OCI-LY7 (cell line): ENCODE data around the gene GPR32. TPM values are rescaled to one million over a fixed set of nuclear protein-coding genes. Genes with fewer than 3 reads are reported as not detected.
A peak's percentile ranks its signal among the peaks of the same experiment; 100 is the strongest.
"Not testable (repeated sequence)": the region's sequence is repeated elsewhere in the genome, so short reads cannot be mapped to it uniquely, and the experiment has no call there.

Source experiments
- BruUV-seq: library from RNA; stranded (reverse); fragments of 400-500 nt; replicated peaks from 2 replicates; lab custom pipeline; 2021; lab: Mats Ljungman, UMichigan
- CTCF ChIA-PET: fragments of 300-600 bp; sonication (Branson Sonifier 250); formaldehyde crosslinking; loops from one replicate; lab custom pipeline; 2022; ENCODE audit warnings: antibody characterized with exemption; ENCODE audit not compliant: unreplicated experiment; lab: Charles Lee
- POLR2A ChIA-PET: fragments of 300-600 bp; sonication (Branson Sonifier 250); formaldehyde crosslinking; loops from one replicate; lab custom pipeline; 2022; ENCODE audit warnings: antibody characterized with exemption; lab: Charles Lee
- DNase-seq: peaks from one replicate; pipeline ENCODE4 v3.0.0-alpha.2; 2015; ENCODE audit warnings: low spot score
- H2AFZ ChIP-seq: fragments of 200-600 bp; sonication (generic), shearing (Covaris generic); 2 replicates; pipeline ENCODE4 v1.6.1; 2014; ENCODE audit warnings: mild to moderate bottlenecking, antibody characterized with exemption, low read length, moderate library complexity
- H3K27ac ChIP-seq: fragments of 200-600 bp; sonication (generic); 2 replicates; pipeline ENCODE4 v1.5.1; 2014; ENCODE audit warnings: mixed run types, low read depth, mild to moderate bottlenecking, moderate library complexity, low read length, inconsistent platforms; ENCODE audit not compliant: poor library complexity, severe bottlenecking
- H3K36me3 ChIP-seq: fragments of 200-600 bp; sonication (generic); 2 replicates; pipeline ENCODE4 v1.6.1; 2014; ENCODE audit warnings: mild to moderate bottlenecking, antibody characterized with exemption, low read length, moderate library complexity, mixed read lengths; ENCODE audit not compliant: insufficient read depth
- H3K4me1 ChIP-seq: fragments of 200-600 bp; sonication (generic); 2 replicates; pipeline ENCODE4 v1.5.1; 2014; ENCODE audit warnings: mild to moderate bottlenecking, low read length; ENCODE audit not compliant: insufficient read depth, poor library complexity, severe bottlenecking
- H3K4me2 ChIP-seq: fragments of 200-600 bp; sonication (generic); 2 replicates; pipeline ENCODE4 v1.6.1; 2014; ENCODE audit warnings: mild to moderate bottlenecking, low read length
- H3K4me3 ChIP-seq: fragments of 200-600 bp; sonication (generic); 2 replicates; pipeline ENCODE4 v1.5.1; 2014; ENCODE audit warnings: mild to moderate bottlenecking, low read depth, low read length; ENCODE audit not compliant: poor library complexity, severe bottlenecking
- H3K79me2 ChIP-seq: fragments of 200-600 bp; sonication (generic); 2 replicates; pipeline ENCODE4 v1.6.1; 2016; ENCODE audit warnings: low read depth, mild to moderate bottlenecking, low read length, moderate library complexity, mixed read lengths; ENCODE audit not compliant: insufficient read depth
- H3K9me2 ChIP-seq: fragments of 200-600 bp; sonication (generic); 2 replicates; pipeline ENCODE4 v1.6.1; 2016; ENCODE audit warnings: mild to moderate bottlenecking, low read length, mixed read lengths; ENCODE audit not compliant: insufficient read depth
- H3K9me3 ChIP-seq: fragments of 200-600 bp; sonication (generic); 2 replicates; pipeline ENCODE4 v1.6.1; 2014; ENCODE audit warnings: mild to moderate bottlenecking, mixed run types, low read length, mixed read lengths
- H4K20me1 ChIP-seq: fragments of 200-600 bp; sonication (generic); 2 replicates; pipeline ENCODE4 v1.6.1; 2014; ENCODE audit warnings: mild to moderate bottlenecking, antibody characterized with exemption, low read length, moderate library complexity, mixed read lengths; ENCODE audit not compliant: insufficient read depth
- EZH2phosphoT487 ChIP-seq: fragments of 200-600 bp; sonication (generic); IDR thresholded peaks from 2 replicates; pipeline ENCODE4 v1.6.1; 2018; ENCODE audit warnings: low read depth, borderline replicate concordance, mild to moderate bottlenecking, mixed run types, antibody characterized with exemption, low read length, moderate library complexity, mixed read lengths
- intact Hi-C: fragments of 100-400 bp; cut with micrococcal nuclease; formaldehyde crosslinking; loops from one replicate; pipeline ENCODE4 v1.10.0; 2022; ENCODE audit not compliant: unreplicated experiment
- total RNA-seq, 2 experiments: library from RNA; depleted of rRNA in 1 of 2; stranded (reverse); fragments of >200 nt in 1 of 2; shearing (Covaris generic) in 1 of 2; gene quantifications; 2 replicates each; pipeline ENCODE4 v1.2.3, GENCODE V29; 2014 to 2022
- TF ChIP-seq, protein P1 (sequence below): fragments of 200-600 bp; sonication (generic); conservative IDR thresholded peaks from 2 replicates; pipeline ENCODE4 v1.5.1; 2014; ENCODE audit warnings: mild to moderate bottlenecking, antibody characterized with exemption, low read length, moderate library complexity, mixed read lengths

Gene GPR32
- total RNA-seq, 2 experiments from 2014 or later, result not detected

- intact Hi-C loops, result no loop called here
- TF ChIP-seq, protein P1, sequence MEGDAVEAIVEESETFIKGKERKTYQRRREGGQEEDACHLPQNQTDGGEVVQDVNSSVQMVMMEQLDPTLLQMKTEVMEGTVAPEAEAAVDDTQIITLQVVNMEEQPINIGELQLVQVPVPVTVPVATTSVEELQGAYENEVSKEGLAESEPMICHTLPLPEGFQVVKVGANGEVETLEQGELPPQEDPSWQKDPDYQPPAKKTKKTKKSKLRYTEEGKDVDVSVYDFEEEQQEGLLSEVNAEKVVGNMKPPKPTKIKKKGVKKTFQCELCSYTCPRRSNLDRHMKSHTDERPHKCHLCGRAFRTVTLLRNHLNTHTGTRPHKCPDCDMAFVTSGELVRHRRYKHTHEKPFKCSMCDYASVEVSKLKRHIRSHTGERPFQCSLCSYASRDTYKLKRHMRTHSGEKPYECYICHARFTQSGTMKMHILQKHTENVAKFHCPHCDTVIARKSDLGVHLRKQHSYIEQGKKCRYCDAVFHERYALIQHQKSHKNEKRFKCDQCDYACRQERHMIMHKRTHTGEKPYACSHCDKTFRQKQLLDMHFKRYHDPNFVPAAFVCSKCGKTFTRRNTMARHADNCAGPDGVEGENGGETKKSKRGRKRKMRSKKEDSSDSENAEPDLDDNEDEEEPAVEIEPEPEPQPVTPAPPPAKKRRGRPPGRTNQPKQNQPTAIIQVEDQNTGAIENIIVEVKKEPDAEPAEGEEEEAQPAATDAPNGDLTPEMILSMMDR, result no peak
- no peak for TF ChIP-seq EZH2phosphoT487
- CTCF ChIA-PET, result no interaction called here
These were observed 20.8 kb upstream of the GPR32 start for GRCh38 chr19:50749490-50749889.

DNA sequence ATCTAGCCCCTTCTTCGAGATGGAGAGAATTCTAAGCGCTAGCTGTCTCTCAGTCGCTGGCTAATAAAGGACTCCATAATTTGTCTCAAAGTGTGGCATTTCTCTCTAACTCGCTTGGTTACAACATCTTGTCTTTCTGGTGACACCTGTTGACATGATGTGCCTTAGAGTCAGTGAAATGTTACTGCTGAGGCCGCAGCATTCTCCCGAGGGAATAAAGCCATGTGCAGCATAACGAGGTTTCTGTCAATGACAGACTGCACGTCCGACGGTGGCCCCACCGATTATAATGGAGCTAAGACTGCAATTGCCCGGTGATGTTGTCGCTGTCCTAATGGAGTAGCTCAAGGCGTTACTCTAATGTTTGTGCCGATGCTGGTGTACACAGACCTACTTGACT lies 20.3 kb upstream of the GPR32 start:
- H3K4me2 ChIP-seq, result no peak overlapping the region
- H3K9me3 ChIP-seq, result no peaks in the 10 kb centered on the region
- no peaks in the 10 kb centered on the region for H3K36me3 ChIP-seq
- no peaks in the 10 kb centered on the region for H4K20me1 ChIP-seq
- H3K27ac ChIP-seq, result no peak overlapping the region
- H3K9me2 ChIP-seq, result no peaks in the 10 kb centered on the region
- H3K79me2 ChIP-seq, result no peaks in the 10 kb centered on the region
- H3K4me1 ChIP-seq, result no peaks in the 10 kb centered on the region
- CTCF ChIA-PET, result no interaction called here
- POLR2A ChIA-PET, result interaction anchor here (1.4 kb wide), 1 partner anchor 10 kb away, joined by 3 read pairs; no protein-coding TSS in a partner anchor
- H3K4me3 ChIP-seq, result no peak overlapping the region
- TF ChIP-seq, protein P1, result no peak
- TF ChIP-seq EZH2phosphoT487, result no peak
- no TSS peak for BruUV-seq
- peak; percentile 34 for DNase-seq
- H2AFZ ChIP-seq, result no peak overlapping the region
- intact Hi-C loops, result no loop called here

More at GRCh38 chr19:50749490-50749889, 20.8 kb upstream of the GPR32 start:
- H3K4me1 ChIP-seq, result no peaks in the 10 kb centered on the region
- H3K4me3 ChIP-seq, result no peak overlapping the region
- H3K9me3 ChIP-seq, result no peaks in the 10 kb centered on the region
- H4K20me1 ChIP-seq, result no peaks in the 10 kb centered on the region
- H3K36me3 ChIP-seq, result no peaks in the 10 kb centered on the region
- no peak overlapping the region for H2AFZ ChIP-seq
- no peak overlapping the region for H3K27ac ChIP-seq
- BruUV-seq, result no TSS peak
- H3K79me2 ChIP-seq, result no peaks in the 10 kb centered on the region
- H3K4me2 ChIP-seq, result no peak overlapping the region
- no peak for DNase-seq
- POLR2A ChIA-PET, result no interaction called here
- H3K9me2 ChIP-seq, result no peaks in the 10 kb centered on the region

DNA sequence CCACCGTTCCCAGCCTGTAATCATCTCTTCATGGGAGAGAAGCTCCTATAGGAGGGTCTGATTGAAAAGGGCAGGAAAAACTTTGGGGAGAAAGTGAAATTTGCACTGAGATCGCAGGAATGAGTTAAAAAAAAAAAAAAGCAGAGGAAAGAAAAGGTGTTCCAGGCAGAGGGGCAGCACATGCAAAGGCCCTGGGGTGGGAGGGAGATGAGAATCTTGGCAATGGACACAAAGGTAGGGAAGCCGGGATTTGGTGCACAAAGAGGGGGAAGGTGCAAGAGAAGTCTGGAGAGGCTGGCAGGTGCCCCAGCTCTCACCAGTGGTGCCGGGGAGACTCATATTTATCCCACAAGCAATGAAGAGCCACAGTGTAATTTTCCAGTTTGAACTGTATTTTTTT lies 16.4 kb upstream of the GPR32 start:
- ChIA-PET CTCF (no interaction called here), POLR2A (no interaction called here)
- Histone ChIP-seq H3K27ac (no peak overlapping the region), H3K9me3 (no peaks in the 10 kb centered on the region), H3K79me2 (no peaks in the 10 kb centered on the region), H3K9me2 (no peaks in the 10 kb centered on the region), H3K4me3 (no peak overlapping the region), H3K36me3 (no peaks in the 10 kb centered on the region), H4K20me1 (no peaks in the 10 kb centered on the region), H3K4me2 (no peak overlapping the region), H2AFZ (no peak overlapping the region), H3K4me1 (no peaks in the 10 kb centered on the region)
- DNase-seq, result no peak
- intact Hi-C loops, result no loop called here
- TF ChIP-seq, protein P1, result no peak
- TF ChIP-seq EZH2phosphoT487, result no peak
- no TSS peak for BruUV-seq

DNA sequence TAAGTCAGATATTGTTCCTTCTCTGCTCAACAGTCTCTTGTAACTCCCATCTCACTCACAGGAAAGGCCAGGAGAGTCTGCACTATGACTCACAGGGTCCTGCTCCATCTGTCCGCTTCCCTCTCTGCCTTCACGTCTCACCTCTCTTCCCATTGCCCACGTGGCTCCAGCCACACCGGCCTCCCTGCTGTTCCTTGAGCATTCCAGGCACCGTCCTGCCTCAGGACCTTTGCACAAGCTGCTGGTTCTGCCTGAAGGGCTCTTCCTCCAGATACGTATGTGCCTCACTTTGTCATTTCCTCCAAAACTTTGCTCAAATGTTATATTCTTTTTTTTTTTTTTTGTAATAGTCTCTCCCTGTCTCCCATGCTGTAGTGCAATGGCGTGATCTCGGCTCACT lies 14.0 kb upstream of the GPR32 start:
- H3K9me2 ChIP-seq, H3K27ac ChIP-seq, intact Hi-C loops, BruUV-seq, H3K4me1 ChIP-seq, H3K9me3 ChIP-seq, H2AFZ ChIP-seq, POLR2A ChIA-PET, CTCF ChIA-PET, H3K36me3 ChIP-seq, DNase-seq, H3K4me2 ChIP-seq, H3K79me2 ChIP-seq, H4K20me1 ChIP-seq, H3K4me3 ChIP-seq: not testable (repeated sequence)
